CD14-positive monocyte (primary cell): ENCODE measurements around the gene TMEM187. TPM values are rescaled to one million over a fixed set of nuclear protein-coding genes. Genes with fewer than 3 reads are reported as not detected.
A peak's percentile ranks its signal among the peaks of the same experiment; 100 is the strongest.

Experiments used
- DNase-seq, 3 donors: peaks; one replicate each; pipeline ENCODE4 v3.0.0-alpha.2; 2011 to 2022
- H2AFZ ChIP-seq: 2 replicates; pipeline ENCODE4 v1.6.0; 2012; ENCODE audit warnings: mild to moderate bottlenecking, low read depth, low read length, inconsistent platforms; ENCODE audit not compliant: insufficient read depth, poor library complexity, severe bottlenecking
- H3K27ac ChIP-seq, 2 donors: 1 replicate in 1 of 2; 2 replicates in 1 of 2; pipeline ENCODE4 v1.5.1; 2012 to 2013; ENCODE audit warnings: low read length in 2 of 2, control low read depth in 1 of 2, inconsistent platforms in 1 of 2, low read depth in 1 of 2, mild to moderate bottlenecking in 1 of 2
- H3K27me3 ChIP-seq, 2 donors: one replicate each; pipeline versions ENCODE4 v1.6.0 to v1.6.1; 2011 to 2013; ENCODE audit warnings: low read length in 2 of 2; ENCODE audit not compliant: control insufficient read depth in 2 of 2, insufficient read depth in 2 of 2
- H3K36me3 ChIP-seq, 2 donors: replicated peaks in 1 of 2; 1 replicate in 1 of 2; 2 replicates in 1 of 2; pipeline versions ENCODE4 v1.5.1 to v1.6.1; 2012 to 2013; ENCODE audit warnings: low read length in 2 of 2, control low read depth in 1 of 2, inconsistent platforms in 1 of 2, mild to moderate bottlenecking in 1 of 2; ENCODE audit not compliant: insufficient read depth in 2 of 2, control insufficient read depth in 1 of 2
- H3K4me1 ChIP-seq, 2 donors: 1 replicate in 1 of 2; 2 replicates in 1 of 2; pipeline versions ENCODE4 v1.5.1 to v1.6.1; 2012 to 2013; ENCODE audit warnings: low read length in 2 of 2, control low read depth in 1 of 2, inconsistent platforms in 1 of 2, mild to moderate bottlenecking in 1 of 2, moderate library complexity in 1 of 2; ENCODE audit not compliant: insufficient read depth in 2 of 2, control insufficient read depth in 1 of 2
- H3K4me2 ChIP-seq: replicated peaks from 2 replicates; pipeline ENCODE3; 2012; ENCODE audit warnings: low read length, moderate library complexity, mild to moderate bottlenecking; ENCODE audit not compliant: poor library complexity, severe bottlenecking; ENCODE audit errors: extremely low read depth
- H3K4me3 ChIP-seq, 3 experiments: fragments of 200-600 bp in 1 of 3; sonication (generic) in 1 of 3; replicated peaks in 1 of 3; 1 replicate in 2 of 3; 2 replicates in 1 of 3; pipeline ENCODE4 v1.5.1; 2011 to 2013; ENCODE audit warnings: low read length in 3 of 3, mild to moderate bottlenecking in 3 of 3, control low read depth in 2 of 3, low read depth in 2 of 3, inconsistent platforms in 1 of 3, moderate library complexity in 1 of 3
- H3K79me2 ChIP-seq: 2 replicates; pipeline ENCODE4 v1.6.0; 2012; ENCODE audit warnings: mild to moderate bottlenecking, control low read depth, inconsistent platforms, low read length, moderate library complexity; ENCODE audit not compliant: insufficient read depth
- H3K9ac ChIP-seq: 2 replicates; pipeline ENCODE4 v1.6.0; 2017; ENCODE audit warnings: low read length, mild to moderate bottlenecking; ENCODE audit not compliant: insufficient read depth, poor library complexity, severe bottlenecking
- H3K9me3 ChIP-seq, 2 donors: replicated peaks in 1 of 2; 1 replicate in 1 of 2; 2 replicates in 1 of 2; pipeline versions ENCODE4 v1.5.1 to v1.6.1; 2012 to 2013; ENCODE audit warnings: low read length in 2 of 2, control low read depth in 1 of 2; ENCODE audit not compliant: control insufficient read depth in 1 of 2, insufficient read depth in 1 of 2
- H4K20me1 ChIP-seq: 2 replicates; pipeline ENCODE4 v1.6.0; 2012; ENCODE audit warnings: mild to moderate bottlenecking, low read length, control low read depth, moderate library complexity; ENCODE audit not compliant: insufficient read depth
- H3K27ac Mint-ChIP-seq, 7 donors: one replicate each; pipeline ENCODE4 v1.8.0; 2020; ENCODE audit warnings: mild to moderate bottlenecking in 7 of 7, mixed read lengths in 7 of 7, moderate library complexity in 6 of 7, inconsistent platforms in 2 of 7
- H3K27me3 Mint-ChIP-seq, 3 donors: one replicate each; pipeline ENCODE4 v1.8.0; 2021 to 2022; ENCODE audit warnings: low read depth in 3 of 3, mild to moderate bottlenecking in 3 of 3, mixed read lengths in 3 of 3, moderate library complexity in 3 of 3, inconsistent platforms in 1 of 3
- H3K36me3 Mint-ChIP-seq, 2 donors: one replicate each; pipeline ENCODE4 v1.8.0; 2020; ENCODE audit warnings: mixed read lengths in 2 of 2, inconsistent platforms in 1 of 2, mild to moderate bottlenecking in 1 of 2
- H3K4me1 Mint-ChIP-seq: one replicate; pipeline ENCODE4 v1.8.0; 2020; ENCODE audit warnings: mild to moderate bottlenecking, mixed read lengths
- H3K4me3 Mint-ChIP-seq, 2 donors: one replicate each; pipeline ENCODE4 v1.8.0; 2020; ENCODE audit warnings: mild to moderate bottlenecking in 2 of 2, mixed read lengths in 2 of 2, moderate library complexity in 1 of 2
- H3K9me3 Mint-ChIP-seq, 7 donors: one replicate each; pipeline ENCODE4 v1.8.0; 2020 to 2022; ENCODE audit warnings: mixed read lengths in 7 of 7, mild to moderate bottlenecking in 6 of 7, moderate library complexity in 6 of 7, inconsistent platforms in 2 of 7
- CTCF ChIP-seq: fragments of 200-600 bp; IDR thresholded peaks from one replicate; pipeline ENCODE4 v1.8.0; 2022; ENCODE audit warnings: antibody characterized with exemption, mild to moderate bottlenecking
- WGBS: methylation state at CpG from one replicate; pipeline ENCODE4 v1.1.5; 2013; ENCODE audit warnings: missing lambda C conversion rate; ENCODE audit not compliant: insufficient coverage; 5-methylcytosine and 5-hydroxymethylcytosine counted together
- intact Hi-C, 2 donors: fragments of 100-400 bp; cut with micrococcal nuclease; formaldehyde crosslinking; loops; one replicate each; pipeline versions ENCODE4 v1.15.0 to v1.15.1; 2023
- polyA plus RNA-seq, 3 donors: library from polyadenylated mRNA; depleted of rRNA in 1 of 3; unstranded in 2 of 3; stranded (reverse) in 1 of 3; fragments of 300-500 nt in 2 of 3; fragments of >200 nt in 1 of 3; fragmentation: Illumina TruSeq in 2 of 3; gene quantifications; 1 replicate in 2 of 3; 2 replicates in 1 of 3; pipeline ENCODE4 v1.2.3, GENCODE V29; 2012 to 2021

Gene TMEM187
- polyA plus RNA-seq, 3 donors, result 2.8 to 10.3 (median 4.9) TPM

GRCh38 chrX:154013001-154013421 is 40.5 kb downstream of the TMEM187 start:
- Mint-ChIP-seq H3K27me3 (peaks cover 0 to 45% (median 0%) of the 10 kb centered on the region in 3 donors), H3K9me3 (peaks cover 0 to 3% (median 0%) of the 10 kb centered on the region in 7 donors), H3K27ac (peak overlapping the region in 2 of 7 donors; percentile 55 to 93), H3K36me3 (peaks cover 37 to 60% of the 10 kb centered on the region in 2 donors), H3K4me3 (no peak overlapping the region), H3K4me1 (peaks cover 34% of the 10 kb centered on the region)
- no peak overlapping the region for H3K4me2 ChIP-seq
- intact Hi-C loops, result loop anchor here (5.0 to 10.0 kb wide), 3 partner anchors 39 to 82 kb away; partner anchors contain the start of genes HCFC1 (in 1 of the 2), MECP2 (in 1 of the 2) and TMEM187 (in 1 of the 2)
- no peak overlapping the region for H3K27ac ChIP-seq
- no peak overlapping the region for H3K9ac ChIP-seq
- H3K36me3 ChIP-seq, result peaks cover 52 to 55% of the 10 kb centered on the region in 2 donors
- H3K4me1 ChIP-seq, result peaks cover 45 to 58% of the 10 kb centered on the region in 2 donors
- H3K4me3 ChIP-seq, result no peak overlapping the region
- H3K9me3 ChIP-seq, result no peaks in the 10 kb centered on the region
- H3K27me3 ChIP-seq, result no peaks in the 10 kb centered on the region
- H4K20me1 ChIP-seq, result peaks cover 54% of the 10 kb centered on the region
- H2AFZ ChIP-seq, result no peak overlapping the region
- WGBS, result 92% methylated on average over 8 of the region's 17 CpGs
- TF ChIP-seq CTCF, result no peak
- peaks cover 35% of the 10 kb centered on the region for H3K79me2 ChIP-seq
- DNase-seq, result no peak

GRCh38 chrX:154013614-154014360 is 41.2 kb downstream of the TMEM187 start:
- DNase-seq, result peak in 2 of 3 donors; percentile 51 to 57
- Histone ChIP-seq H4K20me1 (peaks cover 62% of the 10 kb centered on the region), H3K4me1 (peaks cover 45 to 58% of the 10 kb centered on the region in 2 donors), H3K27me3 (no peaks in the 10 kb centered on the region), H3K9ac (no peak overlapping the region), H3K4me2 (no peak overlapping the region), H2AFZ (no peak overlapping the region), H3K27ac (peak overlapping the region in 1 of 2 donors; percentile 40), H3K9me3 (no peaks in the 10 kb centered on the region), H3K36me3 (peaks cover 56 to 58% of the 10 kb centered on the region in 2 donors), H3K79me2 (peaks cover 43% of the 10 kb centered on the region), H3K4me3 (no peak overlapping the region)
- peak; percentile 90 for TF ChIP-seq CTCF
- Mint-ChIP-seq H3K27ac (peak overlapping the region; percentile 18 to 85 (median 72)), H3K4me3 (no peak overlapping the region), H3K27me3 (peaks cover 0 to 50% (median 0%) of the 10 kb centered on the region in 3 donors), H3K36me3 (peaks cover 32 to 58% of the 10 kb centered on the region in 2 donors), H3K4me1 (peaks cover 30% of the 10 kb centered on the region), H3K9me3 (peaks cover 0 to 3% (median 0%) of the 10 kb centered on the region in 7 donors)
- intact Hi-C loops, result loop anchor here (5.0 to 10.0 kb wide), 3 partner anchors 39 to 81 kb away; partner anchors contain the start of genes HCFC1 (in 1 of the 2), MECP2 (in 1 of the 2) and TMEM187 (in 1 of the 2)
- 23% methylated on average over 6 of the region's 20 CpGs for WGBS
